GM19239 (cell line): ENCODE results near the gene C11orf24.

Experiments used
- DNase-seq: peaks from one replicate; pipeline ENCODE4 v3.0.0; 2011; ENCODE audit warnings: low spot score; ENCODE audit not compliant: insufficient read length
- FAIRE-seq: peaks from 2 replicates; lab custom pipeline; 2011; peaks lifted over from hg19 to GRCh38; lab: Jason Lieb, UNC

C11orf24 gene

GRCh38 chr11:68271781-68272608 is at the start of gene C11orf24:
C11orf24 (minus strand) TSS chr11:68271973; CDS start chr11:68263767, 8,206 bp downstream.
- peak; percentile 75 for DNase-seq
- no peak for FAIRE-seq

GRCh38 chr11:68317147-68317785 is 45.5 kb upstream of the C11orf24 start:
- DNase-seq (no peak), FAIRE-seq (no peak)

GRCh38 chr11:68315171-68315920 is 43.6 kb upstream of the C11orf24 start:
- DNase-seq: no peak
- no peak for FAIRE-seq

- DNase-seq (no peak), FAIRE-seq (no peak)
Observed at GRCh38 chr11:68314203-68315170, 42.7 kb upstream of the C11orf24 start.

GRCh38 chr11:68313574-68314202 is 41.9 kb upstream of the C11orf24 start:
- no peak for DNase-seq

DNA sequence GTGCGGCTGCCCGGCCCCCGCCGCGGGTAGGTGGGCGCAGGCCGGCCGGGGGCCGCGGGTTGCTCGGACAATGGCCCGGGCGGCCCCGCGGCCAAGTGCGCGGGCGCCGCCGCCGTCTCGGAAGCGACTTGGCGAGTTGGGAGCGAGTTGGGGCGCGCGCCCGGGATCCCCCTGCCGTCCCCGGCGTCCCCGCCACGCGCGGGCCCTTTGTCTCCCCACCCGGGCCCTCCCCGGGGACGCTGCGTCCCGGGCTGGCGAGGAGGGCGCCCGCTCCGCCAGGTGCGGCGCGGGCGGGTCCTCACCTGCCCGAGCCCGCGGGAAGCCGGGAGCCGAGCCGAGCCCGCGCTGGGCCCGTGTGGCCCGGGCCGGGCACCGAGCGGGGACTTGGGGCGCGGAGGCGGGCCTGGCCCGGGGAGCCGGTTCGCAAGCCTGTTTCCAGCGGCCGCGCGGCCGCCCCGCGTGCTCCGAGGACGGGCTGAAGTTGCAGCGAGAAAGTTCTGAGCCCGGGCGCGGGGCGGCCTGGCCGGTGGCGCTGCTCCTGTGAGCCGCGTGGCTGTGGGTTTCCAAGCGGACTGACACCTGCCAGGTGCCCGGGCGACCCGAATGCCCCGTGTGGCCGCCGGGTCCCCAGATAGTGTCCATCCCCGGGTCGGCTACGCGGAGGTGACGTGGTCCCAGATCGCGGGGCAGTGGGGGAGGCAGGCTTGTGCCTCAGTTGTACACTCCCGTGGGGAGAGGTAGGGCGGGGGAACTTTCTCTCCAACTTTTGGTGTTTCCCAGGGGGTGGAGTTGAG is 41.2 kb upstream of the C11orf24 start:
- DNase-seq (peak; percentile 65), FAIRE-seq (no peak)

More at GRCh38 chr11:68313574-68314202, 41.9 kb upstream of the C11orf24 start:
- no peak for FAIRE-seq

GRCh38 chr11:68312117-68312779 is 40.5 kb upstream of the C11orf24 start, which contains the start of gene LRP5:
LRP5 (plus strand) TSS chr11:68312591; CDS start chr11:68312715, 124 bp downstream.
- DNase-seq (peak; percentile 72), FAIRE-seq (no peak)

DNA sequence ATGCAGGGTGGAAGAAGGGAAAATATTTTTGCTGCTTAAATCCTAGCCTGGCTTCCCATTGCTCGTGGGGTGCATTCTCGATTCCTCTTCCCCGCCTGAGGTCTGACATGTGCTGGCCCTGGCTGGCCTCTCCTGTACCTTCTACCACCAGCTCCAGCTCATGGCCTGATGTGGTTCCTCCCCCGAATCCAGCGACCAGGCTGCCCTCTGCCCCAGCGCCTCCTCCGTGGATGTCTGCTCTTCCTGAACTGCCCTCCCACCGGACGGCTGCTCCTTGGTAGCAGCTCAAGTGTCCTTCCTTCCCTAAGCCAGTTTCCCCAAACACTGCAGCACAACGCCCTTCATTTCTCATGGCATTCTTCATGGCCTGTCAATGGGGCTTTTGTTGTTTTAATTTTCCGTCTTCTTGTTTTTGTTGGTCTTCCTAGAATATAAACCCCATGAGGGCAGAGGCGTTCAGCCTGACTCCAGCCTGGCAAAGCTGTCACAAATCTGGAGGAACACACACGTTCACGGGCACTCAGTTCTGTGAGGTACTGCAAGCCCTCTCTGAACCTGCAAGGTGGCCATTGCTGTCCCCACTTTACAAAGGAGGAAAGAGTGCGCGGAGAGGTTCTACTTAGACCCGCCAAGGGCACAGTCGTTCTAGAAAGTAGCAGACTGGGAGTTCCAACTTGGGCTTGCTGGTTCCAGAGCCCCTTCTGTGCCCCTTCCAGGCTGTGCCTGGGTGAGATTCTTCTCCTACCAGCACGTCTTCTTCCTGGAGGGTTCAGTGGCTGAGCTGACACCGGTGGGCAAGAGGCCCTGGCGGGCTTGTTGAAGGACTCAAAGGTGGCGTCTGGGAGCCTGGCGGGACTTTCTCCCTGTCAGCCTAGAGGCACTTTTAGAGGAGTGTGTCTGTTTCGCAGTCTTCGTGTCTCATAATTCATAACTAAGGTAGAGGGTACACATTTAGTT is 39.7 kb upstream of the C11orf24 start:
- FAIRE-seq: no peak

GRCh38 chr11:68309621-68310185 is 37.9 kb upstream of the C11orf24 start:
- no peak for DNase-seq
- no peak for FAIRE-seq

More for the DNA sequence above, 39.7 kb upstream of the C11orf24 start:
- DNase-seq: no peak

- FAIRE-seq: no peak
- DNase-seq: no peak
Observed at GRCh38 chr11:68308068-68308467, 36.3 kb upstream of the C11orf24 start.

- no peak for FAIRE-seq
Observed at GRCh38 chr11:68306636-68307035, 34.9 kb upstream of the C11orf24 start.

DNA sequence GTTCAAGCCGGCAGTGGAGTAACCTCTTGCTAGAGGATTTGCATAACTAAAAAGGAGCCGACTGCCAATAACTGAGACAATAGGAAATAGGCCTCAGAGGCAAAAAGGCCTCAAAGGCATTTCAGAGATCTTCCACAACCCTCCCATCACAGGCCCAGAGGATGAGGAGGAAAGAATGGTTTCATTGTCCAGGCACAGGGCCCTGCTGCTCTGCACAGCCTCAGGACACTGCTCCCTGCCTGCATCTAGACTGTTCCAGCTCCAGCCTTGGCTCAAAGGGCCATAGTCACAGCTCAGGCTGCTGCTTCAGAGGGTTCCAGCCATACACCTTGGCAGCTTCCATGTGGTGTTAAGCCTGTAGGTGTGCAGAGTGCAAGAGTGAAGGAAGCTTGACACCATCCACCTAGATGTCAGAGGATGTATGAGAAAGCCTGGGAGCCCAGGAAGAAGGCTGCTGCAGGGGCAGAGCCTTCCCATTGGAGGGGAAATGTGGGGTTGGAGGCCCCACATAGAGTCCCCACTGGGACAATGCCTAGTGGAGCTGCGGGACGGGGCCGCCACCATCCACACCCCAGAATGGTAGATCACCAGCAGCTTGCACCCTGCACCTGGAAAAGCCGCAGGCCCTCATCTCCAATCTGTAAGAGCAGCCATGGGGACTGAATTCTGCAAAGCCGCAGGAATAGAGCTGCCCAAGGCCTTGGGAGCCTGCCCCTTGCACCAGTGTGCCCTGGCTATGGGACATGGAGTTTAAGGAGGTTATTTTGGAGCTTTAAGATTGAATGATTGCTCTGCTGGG is 32.4 kb upstream of the C11orf24 start:
- no peak for DNase-seq
- no peak for FAIRE-seq

More at GRCh38 chr11:68306636-68307035, 34.9 kb upstream of the C11orf24 start:
- DNase-seq: no peak

DNA sequence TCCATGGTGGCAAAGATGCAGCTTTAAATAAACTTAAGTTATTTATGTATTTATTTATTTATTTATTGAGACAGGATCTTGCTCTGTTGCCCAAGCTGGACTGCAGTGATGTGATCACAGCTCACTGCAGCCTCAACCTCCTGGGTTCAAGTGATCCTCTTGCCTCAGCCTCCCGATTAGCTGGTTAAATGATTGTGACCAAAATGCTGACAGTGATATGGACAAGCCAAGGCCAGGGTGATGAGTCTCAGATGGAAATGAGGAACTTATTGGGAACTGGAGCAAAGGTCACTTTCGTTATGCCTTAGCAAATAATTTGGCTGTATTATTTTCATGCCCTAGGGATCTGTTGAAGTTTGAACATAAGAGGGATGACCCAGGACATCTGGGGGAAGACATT is 31.3 kb upstream of the C11orf24 start:
- no peak for FAIRE-seq
- DNase-seq: no peak

DNA sequence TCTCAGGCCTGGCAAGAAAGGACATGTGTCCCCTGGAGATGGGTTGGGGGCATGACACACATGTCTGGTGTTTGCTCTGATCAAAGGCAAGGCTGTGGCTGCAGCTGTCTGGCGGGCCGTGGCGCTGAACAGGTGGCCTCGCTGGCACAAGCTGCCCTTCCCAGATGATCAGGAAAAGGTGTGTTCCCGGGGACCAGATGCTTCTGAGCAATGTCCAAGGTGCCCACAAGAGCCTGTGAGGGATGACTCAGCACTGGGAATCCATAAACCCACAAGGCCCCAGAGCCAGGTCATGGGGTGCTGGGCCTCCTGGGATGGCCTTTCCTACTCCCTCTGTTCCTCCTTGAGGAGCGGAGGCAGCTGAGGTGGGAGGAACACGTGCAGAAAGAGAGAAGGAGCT is 30.9 kb upstream of the C11orf24 start:
- DNase-seq: no peak
- no peak for FAIRE-seq

GRCh38 chr11:68302256-68302655 is 30.5 kb upstream of the C11orf24 start:
- DNase-seq: no peak
- FAIRE-seq: no peak
